ENCODE results near the gene TLK2. TPM values are rescaled to one million over a fixed set of nuclear protein-coding genes. Genes with fewer than 3 reads are reported as not detected.
A peak's percentile ranks its signal among the peaks of the same experiment; 100 is the strongest.
"Not testable (repeated sequence)": the region's sequence is repeated elsewhere in the genome, so short reads cannot be mapped to it uniquely, and the experiment has no call there.

The TLK2 gene
- total RNA-seq, 4 donors from 2014 or later = 30.3 to 66.0 (median 38.7) TPM

- H3K4me1 ChIP-seq = peaks cover 0 to 11% (median 0%) of the 10 kb centered on the region in 4 donors
- H3K27me3 ChIP-seq, H3K27ac ChIP-seq, H3K9me3 ChIP-seq, H3K36me3 ChIP-seq, H3K4me3 ChIP-seq: not testable (repeated sequence)
- peak in 1 of 2 donors; percentile 58 for DNase-seq (ENCODE audit: low spot score in 2 of 2)
- TF ChIP-seq CTCF (IDR thresholded peaks at IDR 0.05) = peak in 4 of 5 experiments; percentile 40 to 62 (median 41)
- 12 to 15% methylated on average over 4 of the region's 4 CpGs for WGBS, 2 donors
Observed at GRCh38 chr17:62552851-62553659, 74.4 kb downstream of the TLK2 start.

GRCh38 chr17:62557532-62557931, 78.9 kb downstream of the TLK2 start:
- H3K4me3 ChIP-seq; H3K27ac ChIP-seq; H3K9me3 ChIP-seq; H3K27me3 ChIP-seq; DNase-seq (ENCODE audit: low spot score in 2 of 2): not testable (repeated sequence)
- Histone ChIP-seq H3K4me1 (peaks cover 0 to 28% (median 0%) of the 10 kb centered on the region in 4 donors), H3K36me3 (peaks cover 0 to 18% (median 0%) of the 10 kb centered on the region in 3 donors)
- WGBS, 2 donors = 74 to 83% methylated on average over 5 of the region's 5 CpGs

- not testable (repeated sequence) for DNase-seq (ENCODE audit: low spot score in 2 of 2); H3K4me3 ChIP-seq; H3K27ac ChIP-seq; H3K9me3 ChIP-seq; H3K27me3 ChIP-seq
- 42 to 44% methylated on average over 4 of the region's 4 CpGs for WGBS, 2 donors
- Histone ChIP-seq H3K36me3 (peaks cover 0 to 19% (median 0%) of the 10 kb centered on the region in 3 donors), H3K4me1 (peaks cover 0 to 24% (median 0%) of the 10 kb centered on the region in 4 donors)
Observed at GRCh38 chr17:62558941-62559340, 80.3 kb downstream of the TLK2 start.

- DNase-seq (ENCODE audit: low spot score in 2 of 2); H3K4me3 ChIP-seq; H3K27me3 ChIP-seq; H3K27ac ChIP-seq; H3K9me3 ChIP-seq: not testable (repeated sequence)
- Histone ChIP-seq H3K4me1 (peaks cover 0 to 24% (median 0%) of the 10 kb centered on the region in 4 donors), H3K36me3 (peaks cover 0 to 32% (median 0%) of the 10 kb centered on the region in 3 donors)
- 94 to 100% methylated on average over 2 of the region's 2 CpGs for WGBS, 2 donors
Observed at GRCh38 chr17:62560971-62561370, 82.3 kb downstream of the TLK2 start.

GRCh38 chr17:62562656-62563055, 84.0 kb downstream of the TLK2 start:
- WGBS, 2 donors = 4 to 25% methylated on average over 1 of the region's 1 CpG
- no peak for TF ChIP-seq CTCF (IDR thresholded peaks at IDR 0.05)
- peaks cover 0 to 43% (median 0%) of the 10 kb centered on the region in 3 donors for H3K36me3 ChIP-seq
- H3K9me3 ChIP-seq = no peaks in the 10 kb centered on the region
- H3K4me3 ChIP-seq = no peak overlapping the region
- DNase-seq (ENCODE audit: low spot score in 2 of 2) = no peak
- H3K4me1 ChIP-seq = peaks cover 0 to 20% (median 0%) of the 10 kb centered on the region in 4 donors
- no peaks in the 10 kb centered on the region for H3K27me3 ChIP-seq
- H3K27ac ChIP-seq = no peak overlapping the region

- DNase-seq (ENCODE audit: low spot score in 2 of 2) = no peak
- no peaks in the 10 kb centered on the region for H3K9me3 ChIP-seq
- H3K4me1 ChIP-seq = peaks cover 0 to 14% (median 0%) of the 10 kb centered on the region in 4 donors
- H3K27me3 ChIP-seq = no peaks in the 10 kb centered on the region
- no peak overlapping the region for H3K27ac ChIP-seq
- WGBS, 2 donors = 92 to 97% methylated on average over 1 of the region's 1 CpG
- no peak overlapping the region for H3K4me3 ChIP-seq
- peaks cover 0 to 43% (median 0%) of the 10 kb centered on the region in 3 donors for H3K36me3 ChIP-seq
- TF ChIP-seq POLR2A (IDR thresholded peaks at IDR 0.05) (no peak), CTCF (IDR thresholded peaks at IDR 0.05) (no peak), EP300 (IDR thresholded peaks at IDR 0.05) (no peak)
Observed at GRCh38 chr17:62565817-62566216, 87.2 kb downstream of the TLK2 start.
